ENCODE results near the gene SMIM24.

DNA sequence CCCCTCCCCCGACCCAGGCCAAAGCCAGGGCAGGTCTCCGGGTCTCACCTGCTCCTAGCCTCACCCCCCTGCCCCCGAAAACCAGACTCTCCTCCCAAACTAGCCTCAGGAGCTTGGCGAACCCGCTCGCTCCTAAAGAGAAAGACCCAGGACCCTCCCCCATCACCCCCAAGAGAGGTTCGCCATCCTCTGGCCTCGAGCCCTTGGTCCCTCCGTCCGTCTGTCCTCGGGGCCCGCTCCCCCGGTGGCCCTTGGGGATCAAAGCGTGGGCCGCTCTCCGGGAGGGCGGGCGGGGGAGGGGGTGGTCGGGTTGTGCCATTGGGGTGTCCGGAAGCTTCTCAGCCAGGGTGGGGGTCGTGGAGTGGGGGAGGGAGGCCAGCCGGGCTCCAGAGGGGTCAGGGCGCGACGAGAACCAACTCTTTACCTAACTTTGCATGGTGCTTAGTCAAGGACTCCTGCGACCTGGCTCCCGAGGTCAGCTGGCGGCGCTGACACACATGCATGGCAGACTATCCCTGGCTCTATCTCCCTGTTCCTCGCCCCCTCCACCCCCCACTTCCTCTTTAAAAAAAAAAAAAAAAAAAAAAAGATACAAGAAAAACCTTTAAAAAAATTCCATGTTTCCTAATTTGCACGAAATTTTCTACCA is 15.6 kb downstream of the SMIM24 start:
- TF ChIP-seq, protein P1, sequence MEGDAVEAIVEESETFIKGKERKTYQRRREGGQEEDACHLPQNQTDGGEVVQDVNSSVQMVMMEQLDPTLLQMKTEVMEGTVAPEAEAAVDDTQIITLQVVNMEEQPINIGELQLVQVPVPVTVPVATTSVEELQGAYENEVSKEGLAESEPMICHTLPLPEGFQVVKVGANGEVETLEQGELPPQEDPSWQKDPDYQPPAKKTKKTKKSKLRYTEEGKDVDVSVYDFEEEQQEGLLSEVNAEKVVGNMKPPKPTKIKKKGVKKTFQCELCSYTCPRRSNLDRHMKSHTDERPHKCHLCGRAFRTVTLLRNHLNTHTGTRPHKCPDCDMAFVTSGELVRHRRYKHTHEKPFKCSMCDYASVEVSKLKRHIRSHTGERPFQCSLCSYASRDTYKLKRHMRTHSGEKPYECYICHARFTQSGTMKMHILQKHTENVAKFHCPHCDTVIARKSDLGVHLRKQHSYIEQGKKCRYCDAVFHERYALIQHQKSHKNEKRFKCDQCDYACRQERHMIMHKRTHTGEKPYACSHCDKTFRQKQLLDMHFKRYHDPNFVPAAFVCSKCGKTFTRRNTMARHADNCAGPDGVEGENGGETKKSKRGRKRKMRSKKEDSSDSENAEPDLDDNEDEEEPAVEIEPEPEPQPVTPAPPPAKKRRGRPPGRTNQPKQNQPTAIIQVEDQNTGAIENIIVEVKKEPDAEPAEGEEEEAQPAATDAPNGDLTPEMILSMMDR (IDR thresholded peaks at IDR 0.05): no peak
- no peak for TF ChIP-seq POLR2A (IDR thresholded peaks at IDR 0.05)
- no peak for TF ChIP-seq POLR2AphosphoS5 (IDR thresholded peaks at IDR 0.05)

Measured in transverse colon (tissue), 4 donors.